DND-41 (cell line): ENCODE measurements around the gene SFRP5.

Source experiments
- ATAC-seq: fragments of 200-7000 bp; cut with Tn5 transposase; 3 replicates; pipeline ENCODE4 v1.9.1; 2021; ENCODE audit warnings: low read depth; ENCODE audit not compliant: insufficient read depth
- DNase-seq: peaks from one replicate; pipeline ENCODE4 v3.0.0-alpha.2; 2020
- H2AFZ ChIP-seq: 2 replicates; pipeline ENCODE4 v1.6.0; 2012; ENCODE audit warnings: low read depth, low read length
- H3K27ac ChIP-seq: 2 replicates; pipeline ENCODE4 v1.5.1; 2012; ENCODE audit warnings: low read length, inconsistent platforms
- H3K27me3 ChIP-seq: fragments of 200-600 bp; sonication (generic); 2 replicates; pipeline ENCODE4 v1.6.0; 2012; ENCODE audit warnings: low read length, mild to moderate bottlenecking, inconsistent platforms; ENCODE audit not compliant: insufficient read depth, poor library complexity
- H3K36me3 ChIP-seq: 2 replicates; pipeline ENCODE4 v1.5.1; 2012; ENCODE audit warnings: low read length, inconsistent platforms; ENCODE audit not compliant: insufficient read depth
- H3K4me1 ChIP-seq: 2 replicates; pipeline ENCODE4 v1.5.1; 2012; ENCODE audit warnings: mild to moderate bottlenecking, low read length; ENCODE audit not compliant: insufficient read depth
- H3K4me2 ChIP-seq: 2 replicates; pipeline ENCODE4 v1.6.0; 2012; ENCODE audit warnings: mild to moderate bottlenecking, moderate library complexity, low read length, inconsistent platforms; ENCODE audit not compliant: insufficient read depth
- H3K4me3 ChIP-seq, 2 experiments: fragments of 200-600 bp in 1 of 2; shearing (Covaris generic) in 1 of 2; 2 replicates each; pipeline ENCODE4 v1.5.1; 2012 to 2016; ENCODE audit warnings: inconsistent platforms in 2 of 2, low read length in 2 of 2, mild to moderate bottlenecking in 2 of 2, low read depth in 1 of 2, moderate library complexity in 1 of 2
- H3K79me2 ChIP-seq: 2 replicates; pipeline ENCODE4 v1.6.0; 2012; ENCODE audit warnings: low read length, inconsistent platforms; ENCODE audit not compliant: insufficient read depth
- H3K9ac ChIP-seq: 2 replicates; pipeline ENCODE4 v1.6.0; 2012; ENCODE audit warnings: low read depth, mild to moderate bottlenecking, inconsistent platforms, low read length, moderate library complexity
- H3K9me3 ChIP-seq: 2 replicates; pipeline ENCODE4 v1.5.1; 2012; ENCODE audit warnings: low read length, moderate library complexity, mild to moderate bottlenecking, inconsistent platforms; ENCODE audit not compliant: insufficient read depth, severe bottlenecking
- H4K20me1 ChIP-seq: 2 replicates; pipeline ENCODE4 v1.6.0; 2012; ENCODE audit warnings: low read length; ENCODE audit not compliant: insufficient read depth
- CTCF ChIP-seq: IDR thresholded peaks from 2 replicates; pipeline ENCODE4 v1.5.1; 2012; ENCODE audit warnings: borderline replicate concordance, low read length, moderate library complexity, mild to moderate bottlenecking; ENCODE audit not compliant: poor library complexity, severe bottlenecking; ENCODE audit errors: extremely low read depth
- EZH2 ChIP-seq: IDR thresholded peaks from 3 replicates; pipeline ENCODE4 v1.6.1; 2012; ENCODE audit warnings: borderline replicate concordance, low read depth, mild to moderate bottlenecking, moderate library complexity, low read length, inconsistent platforms; ENCODE audit not compliant: severe bottlenecking

SFRP5 gene

DNA sequence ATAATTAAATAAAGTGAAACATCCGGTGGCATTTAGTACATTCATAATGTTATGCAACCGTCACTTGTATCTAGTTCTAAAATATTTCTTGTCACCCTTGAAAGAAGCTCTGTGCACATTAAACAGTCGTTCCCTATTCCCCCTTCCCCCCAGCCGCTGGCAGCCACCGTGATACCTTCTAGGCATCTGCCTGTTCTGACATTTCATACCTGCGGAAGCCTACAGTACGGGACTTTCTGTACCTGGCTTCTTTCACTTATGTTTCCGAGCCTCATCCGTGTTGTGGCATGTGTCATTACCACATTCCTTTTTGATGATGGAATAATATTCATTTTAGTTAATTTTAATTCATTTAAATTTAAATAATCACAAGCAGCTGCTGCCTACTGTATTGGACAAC lies 13.9 kb upstream of the SFRP5 start:
- peaks cover 8% of the 10 kb centered on the region for H3K4me1 ChIP-seq
- H3K79me2 ChIP-seq = no peaks in the 10 kb centered on the region
- H3K4me3 ChIP-seq = no peak overlapping the region
- H3K9me3 ChIP-seq = no peaks in the 10 kb centered on the region
- no peak overlapping the region for H3K4me2 ChIP-seq
- ATAC-seq = no peak
- H2AFZ ChIP-seq = no peak overlapping the region
- DNase-seq = no peak
- 0 out of 2 replicates have a peak, but pooled peaks cover 3% of the 10 kb centered on the region for H4K20me1 ChIP-seq
- TF ChIP-seq EZH2 (no peak), CTCF (no peak)
- no peak overlapping the region for H3K9ac ChIP-seq
- H3K27me3 ChIP-seq = no peaks in the 10 kb centered on the region
- H3K27ac ChIP-seq = no peak overlapping the region
- H3K36me3 ChIP-seq = no peaks in the 10 kb centered on the region

DNA sequence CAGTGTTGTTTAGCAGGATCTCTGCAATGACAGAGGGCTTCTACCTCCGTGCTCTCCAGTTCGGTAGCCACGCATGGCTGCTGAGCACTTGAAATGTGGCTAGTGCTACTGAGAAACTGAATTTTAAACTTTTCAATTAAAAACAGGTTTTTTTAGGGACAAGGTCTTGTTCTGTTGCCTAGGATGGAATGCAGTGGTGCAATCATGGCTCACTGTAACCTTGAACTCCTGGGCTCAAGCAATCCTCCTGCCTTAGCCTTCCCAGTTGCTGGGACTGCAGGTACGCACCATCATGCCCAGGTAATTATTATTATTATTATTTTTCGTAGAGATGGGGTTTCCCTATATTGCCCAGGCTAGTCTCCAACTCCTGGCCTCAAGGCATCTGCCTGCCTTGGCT lies 13.4 kb upstream of the SFRP5 start:
- Histone ChIP-seq H3K9ac (no peak overlapping the region), H3K36me3 (no peaks in the 10 kb centered on the region), H4K20me1 (0 out of 2 replicates have a peak, but pooled peaks cover 3% of the 10 kb centered on the region), H3K4me1 (peaks cover 8% of the 10 kb centered on the region), H3K4me3 (no peak overlapping the region), H2AFZ (no peak overlapping the region), H3K9me3 (no peaks in the 10 kb centered on the region), H3K27ac (no peak overlapping the region), H3K79me2 (no peaks in the 10 kb centered on the region), H3K27me3 (no peaks in the 10 kb centered on the region), H3K4me2 (no peak overlapping the region)
- DNase-seq (no peak), ATAC-seq (no peak)
- TF ChIP-seq CTCF = no peak
- TF ChIP-seq EZH2 = no peak

DNA sequence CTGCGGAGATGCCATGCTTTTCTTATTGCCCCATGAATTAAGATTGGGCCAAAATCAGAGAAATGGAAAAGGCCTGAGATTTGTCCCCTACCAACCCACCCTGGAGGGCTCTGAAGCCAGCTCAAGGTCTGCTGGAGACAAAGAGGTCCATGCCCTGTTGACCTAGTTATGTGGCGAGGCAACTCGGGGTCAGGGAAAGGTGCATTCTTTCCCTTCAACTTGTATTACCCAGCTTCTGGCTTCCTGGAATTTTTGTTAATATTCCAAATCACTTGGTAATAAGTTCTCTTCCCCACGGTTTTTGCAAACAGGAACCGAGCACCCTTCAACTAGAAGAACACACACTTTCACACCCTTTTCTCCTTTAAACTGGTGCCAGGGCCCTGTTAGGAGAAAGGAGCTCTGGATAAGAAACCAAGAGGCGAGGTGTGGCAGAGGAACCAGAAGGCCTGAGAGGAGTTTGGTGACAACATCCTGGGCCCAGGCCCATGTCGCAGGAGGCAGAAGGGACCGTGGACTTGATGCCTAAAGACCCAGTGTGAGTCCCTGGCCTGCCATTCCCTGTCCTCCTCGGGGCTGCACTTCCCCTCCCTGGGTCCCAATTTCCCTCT lies 12.5 kb upstream of the SFRP5 start:
- Histone ChIP-seq H3K27ac (no peak overlapping the region), H3K36me3 (no peaks in the 10 kb centered on the region), H4K20me1 (no peaks in the 10 kb centered on the region), H3K79me2 (no peaks in the 10 kb centered on the region), H3K9me3 (no peaks in the 10 kb centered on the region), H3K27me3 (no peaks in the 10 kb centered on the region), H3K4me3 (no peak overlapping the region), H2AFZ (no peak overlapping the region), H3K9ac (no peak overlapping the region), H3K4me1 (peaks cover 8% of the 10 kb centered on the region), H3K4me2 (no peak overlapping the region)
- no peak for ATAC-seq
- no peak for DNase-seq
- TF ChIP-seq CTCF (no peak), EZH2 (no peak)
